GM12892 (cell line): ENCODE data around the gene HMX3.

Experiments
- DNase-seq: peaks from one replicate; pipeline ENCODE4 v3.0.0; 2011; ENCODE audit not compliant: insufficient read length
- FAIRE-seq: peaks from 2 replicates; lab custom pipeline; 2011; peaks lifted over from hg19 to GRCh38; lab: Jason Lieb, UNC
- POLR2A ChIP-seq: IDR thresholded peaks from 2 replicates; pipeline ENCODE4 v1.6.1; 2011; ENCODE audit warnings: low read depth, low read length, control low read depth
- POLR2AphosphoS5 ChIP-seq: IDR thresholded peaks from 2 replicates; pipeline ENCODE4 v1.6.1; 2011; ENCODE audit warnings: low read depth, low read length, control low read depth
- TAF1 ChIP-seq: IDR thresholded peaks from 2 replicates; pipeline ENCODE4 v1.6.1; 2011; ENCODE audit warnings: low read depth, mild to moderate bottlenecking, control low read depth, low read length, borderline replicate concordance

Gene HMX3

GRCh38 chr10:123144697-123145541 lies 9.1 kb downstream of the HMX3 start:
- DNase-seq (no peak), FAIRE-seq (peak; percentile 54)
- TF ChIP-seq POLR2A (no peak), TAF1 (no peak), POLR2AphosphoS5 (no peak)

GRCh38 chr10:123145542-123146012 lies 9.8 kb downstream of the HMX3 start:
- no peak for DNase-seq
- no peak for TF ChIP-seq POLR2AphosphoS5
- no peak for TF ChIP-seq TAF1
- TF ChIP-seq POLR2A = no peak
- FAIRE-seq = peak; percentile 44

GRCh38 chr10:123146013-123146893 lies 10.5 kb downstream of the HMX3 start:
- no peak for TF ChIP-seq POLR2A
- no peak for TF ChIP-seq TAF1
- TF ChIP-seq POLR2AphosphoS5 = no peak
- DNase-seq (no peak), FAIRE-seq (peak; percentile 44)

GRCh38 chr10:123146894-123147634 lies 11.3 kb downstream of the HMX3 start:
- no peak for DNase-seq
- TF ChIP-seq TAF1 (no peak), POLR2AphosphoS5 (no peak), POLR2A (no peak)
- FAIRE-seq = peak; percentile 27

- TF ChIP-seq POLR2A (peak; percentile 2; the same call in 1 of the 2 replicates), TAF1 (no peak)
- peak; percentile 89 for FAIRE-seq
- peak; percentile 64 for DNase-seq
These were observed 12.1 kb downstream of the HMX3 start, which contains the start of gene HMX2 for GRCh38 chr10:123147635-123148413. HMX2 (plus strand) TSS chr10:123148136; CDS start chr10:123148379, 243 bp downstream.

- TF ChIP-seq POLR2A (peak; percentile 25; the same call in 1 of the 2 replicates), TAF1 (no peak)
- DNase-seq = no peak
- no peak for FAIRE-seq
These were observed 12.8 kb downstream of the HMX3 start for GRCh38 chr10:123148414-123149161.

GRCh38 chr10:123149162-123149567 lies 13.4 kb downstream of the HMX3 start:
- FAIRE-seq (peak; percentile 88), DNase-seq (no peak)

GRCh38 chr10:123149568-123150270 lies 13.9 kb downstream of the HMX3 start:
- DNase-seq (no peak), FAIRE-seq (peak; percentile 98)
- TF ChIP-seq TAF1 (no peak), POLR2A (no peak), POLR2AphosphoS5 (no peak)

More at GRCh38 chr10:123149162-123149567, 13.4 kb downstream of the HMX3 start:
- TF ChIP-seq POLR2A (no peak), TAF1 (no peak), POLR2AphosphoS5 (no peak)

- FAIRE-seq (no peak), DNase-seq (no peak)
These were observed 14.7 kb downstream of the HMX3 start for GRCh38 chr10:123150271-123150985.

More at GRCh38 chr10:123150271-123150985, 14.7 kb downstream of the HMX3 start:
- TF ChIP-seq POLR2A (no peak), POLR2AphosphoS5 (no peak), TAF1 (no peak)
